Endothelial cell (in vitro differentiated cells): Measurements from ENCODE around the gene RASAL2. TPM values are rescaled to one million over a fixed set of nuclear protein-coding genes. Genes with fewer than 3 reads are reported as not detected.
A peak's percentile ranks its signal among the peaks of the same experiment; 100 is the strongest.

Experiments
- DNase-seq: peaks from one replicate; pipeline ENCODE4 v3.0.0; 2021; ENCODE audit warnings: low spot score
- H3K27ac Mint-ChIP-seq: one replicate; pipeline ENCODE4 v1.8.0; 2021; ENCODE audit warnings: mixed read lengths, inconsistent platforms; ENCODE audit not compliant: unreplicated experiment
- H3K27me3 Mint-ChIP-seq: one replicate; pipeline ENCODE4 v1.8.0; 2021; ENCODE audit warnings: mild to moderate bottlenecking, moderate library complexity, mixed read lengths, inconsistent platforms; ENCODE audit not compliant: unreplicated experiment
- H3K36me3 Mint-ChIP-seq: one replicate; pipeline ENCODE4 v1.8.0; 2021; ENCODE audit warnings: mild to moderate bottlenecking, low read depth, mixed read lengths, inconsistent platforms; ENCODE audit not compliant: unreplicated experiment
- H3K4me1 Mint-ChIP-seq: one replicate; pipeline ENCODE4 v1.8.0; 2021; ENCODE audit warnings: mild to moderate bottlenecking, mixed read lengths, inconsistent platforms; ENCODE audit not compliant: unreplicated experiment
- H3K4me3 Mint-ChIP-seq: one replicate; pipeline ENCODE4 v1.8.0; 2021; ENCODE audit warnings: mild to moderate bottlenecking, mixed read lengths, inconsistent platforms; ENCODE audit not compliant: unreplicated experiment
- H3K9me3 Mint-ChIP-seq: one replicate; pipeline ENCODE4 v1.8.0; 2021; ENCODE audit warnings: mixed read lengths, inconsistent platforms; ENCODE audit not compliant: unreplicated experiment
- total RNA-seq: library from RNA; stranded (reverse); fragmentation: NEBNext Ultra II Directional; extraction: Animal tissue kit (Norgen Biotek cat#: 25700); gene quantifications from one replicate; pipeline ENCODE4 v1.2.1, GENCODE V29; 2021; ENCODE audit not compliant: unreplicated experiment
- TF ChIP-seq, protein P1 (sequence below): fragments of 200-600 bp; sonication (generic); IDR thresholded peaks from one replicate; pipeline ENCODE4 v1.5.0; 2021; ENCODE audit warnings: antibody characterized with exemption; ENCODE audit not compliant: unreplicated experiment

The RASAL2 gene
- total RNA-seq, 1 donor from 2014 or later, result 82.1 TPM

DNA sequence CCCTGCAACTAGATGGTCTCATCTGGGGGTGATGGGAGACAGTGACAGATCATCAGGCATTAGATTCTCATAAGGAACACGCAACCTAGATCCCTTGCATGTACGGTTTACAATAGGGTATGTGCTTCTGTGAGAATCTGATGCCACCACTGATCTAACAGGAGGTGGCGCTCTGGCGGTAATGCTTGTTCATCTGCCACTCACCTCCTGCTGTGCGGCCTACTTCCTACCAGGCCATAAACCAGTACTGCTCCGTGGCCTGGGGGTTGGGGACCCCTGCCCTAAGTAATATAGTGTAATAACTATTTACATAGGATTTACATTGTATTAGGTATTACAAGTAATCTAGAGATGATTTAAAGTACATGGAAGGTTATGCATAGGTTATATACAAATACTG, 267.9 kb downstream of the RASAL2 start:
- Mint-ChIP-seq H3K27ac (no peak overlapping the region), H3K9me3 (no peaks in the 10 kb centered on the region), H3K36me3 (no peaks in the 10 kb centered on the region), H3K4me1 (peaks cover 13% of the 10 kb centered on the region), H3K4me3 (no peak overlapping the region), H3K27me3 (peaks cover under 1% of the 10 kb centered on the region)
- DNase-seq, result no peak
- TF ChIP-seq, protein P1, sequence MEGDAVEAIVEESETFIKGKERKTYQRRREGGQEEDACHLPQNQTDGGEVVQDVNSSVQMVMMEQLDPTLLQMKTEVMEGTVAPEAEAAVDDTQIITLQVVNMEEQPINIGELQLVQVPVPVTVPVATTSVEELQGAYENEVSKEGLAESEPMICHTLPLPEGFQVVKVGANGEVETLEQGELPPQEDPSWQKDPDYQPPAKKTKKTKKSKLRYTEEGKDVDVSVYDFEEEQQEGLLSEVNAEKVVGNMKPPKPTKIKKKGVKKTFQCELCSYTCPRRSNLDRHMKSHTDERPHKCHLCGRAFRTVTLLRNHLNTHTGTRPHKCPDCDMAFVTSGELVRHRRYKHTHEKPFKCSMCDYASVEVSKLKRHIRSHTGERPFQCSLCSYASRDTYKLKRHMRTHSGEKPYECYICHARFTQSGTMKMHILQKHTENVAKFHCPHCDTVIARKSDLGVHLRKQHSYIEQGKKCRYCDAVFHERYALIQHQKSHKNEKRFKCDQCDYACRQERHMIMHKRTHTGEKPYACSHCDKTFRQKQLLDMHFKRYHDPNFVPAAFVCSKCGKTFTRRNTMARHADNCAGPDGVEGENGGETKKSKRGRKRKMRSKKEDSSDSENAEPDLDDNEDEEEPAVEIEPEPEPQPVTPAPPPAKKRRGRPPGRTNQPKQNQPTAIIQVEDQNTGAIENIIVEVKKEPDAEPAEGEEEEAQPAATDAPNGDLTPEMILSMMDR, result no peak

DNA sequence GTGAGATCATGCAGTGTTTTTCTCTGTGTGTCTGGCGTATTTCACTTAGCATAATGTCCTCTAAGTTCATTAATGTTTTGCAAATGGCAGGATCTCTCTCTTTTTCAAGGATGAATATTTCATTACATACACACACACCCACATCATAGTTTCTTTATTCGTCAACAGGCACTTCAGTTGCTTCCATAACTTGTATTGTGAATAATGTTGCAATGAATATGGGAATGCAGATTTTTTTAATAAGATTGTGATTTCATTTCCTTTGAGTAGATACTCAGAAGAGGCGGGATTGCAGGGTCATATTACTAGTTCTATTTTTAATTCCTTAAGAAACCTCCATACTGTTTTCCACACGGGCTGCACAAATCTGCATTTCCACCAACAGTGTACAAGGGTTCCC, 268.8 kb downstream of the RASAL2 start:
- H3K27me3 Mint-ChIP-seq, result no peaks in the 10 kb centered on the region
- H3K4me1 Mint-ChIP-seq, result peaks cover 16% of the 10 kb centered on the region
- TF ChIP-seq, protein P1, result no peak
- no peaks in the 10 kb centered on the region for H3K36me3 Mint-ChIP-seq
- no peak overlapping the region for H3K4me3 Mint-ChIP-seq
- H3K27ac Mint-ChIP-seq, result peak overlapping the region; percentile 19
- no peaks in the 10 kb centered on the region for H3K9me3 Mint-ChIP-seq
- DNase-seq, result no peak

DNA sequence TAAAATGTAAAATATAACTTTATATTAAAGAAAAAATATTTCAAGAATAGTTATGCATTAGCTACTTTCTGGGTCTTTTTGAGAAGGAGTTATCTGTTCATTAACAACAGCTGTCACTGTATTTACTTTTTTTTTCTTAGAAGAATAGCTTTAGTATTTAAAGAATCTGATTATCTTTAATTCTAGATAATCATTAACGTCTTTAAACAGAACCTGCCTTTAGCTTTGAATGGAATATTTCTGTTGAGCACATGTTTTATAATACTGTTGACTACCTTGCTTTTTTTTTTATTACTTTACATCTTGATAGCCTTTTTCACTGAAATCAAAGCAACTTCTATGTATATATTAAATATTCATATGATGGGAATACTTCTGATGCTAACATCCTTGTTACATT, 270.9 kb downstream of the RASAL2 start:
- H3K36me3 Mint-ChIP-seq, result no peaks in the 10 kb centered on the region
- TF ChIP-seq, protein P1, result no peak
- H3K4me3 Mint-ChIP-seq, result no peak overlapping the region
- H3K27ac Mint-ChIP-seq, result no peak overlapping the region
- no peak for DNase-seq
- no peaks in the 10 kb centered on the region for H3K27me3 Mint-ChIP-seq
- H3K9me3 Mint-ChIP-seq, result no peaks in the 10 kb centered on the region
- H3K4me1 Mint-ChIP-seq, result peaks cover 22% of the 10 kb centered on the region

DNA sequence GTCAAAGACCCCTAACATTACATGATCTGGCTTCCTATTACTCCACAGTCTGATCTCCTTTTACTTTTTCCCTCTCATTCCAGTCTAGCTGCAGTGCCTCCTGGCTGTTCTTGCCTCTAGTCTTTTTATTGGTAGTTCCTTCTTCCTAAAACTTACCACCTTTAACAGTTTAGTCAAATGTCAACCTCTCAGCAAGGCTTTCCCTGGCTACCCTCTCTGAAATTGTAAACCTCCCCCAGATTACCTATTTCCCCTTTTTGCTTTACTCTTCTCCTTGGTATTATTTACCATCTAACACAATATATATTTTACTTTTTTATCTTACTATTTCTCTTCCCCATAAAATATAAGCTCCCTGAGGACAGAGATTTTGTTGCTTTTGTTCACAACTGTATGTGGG, 273.2 kb downstream of the RASAL2 start:
- TF ChIP-seq, protein P1, result no peak
- Mint-ChIP-seq H3K27ac (no peak overlapping the region), H3K4me1 (peaks cover 24% of the 10 kb centered on the region), H3K36me3 (no peaks in the 10 kb centered on the region), H3K4me3 (no peak overlapping the region), H3K9me3 (no peaks in the 10 kb centered on the region), H3K27me3 (no peaks in the 10 kb centered on the region)
- no peak for DNase-seq

DNA sequence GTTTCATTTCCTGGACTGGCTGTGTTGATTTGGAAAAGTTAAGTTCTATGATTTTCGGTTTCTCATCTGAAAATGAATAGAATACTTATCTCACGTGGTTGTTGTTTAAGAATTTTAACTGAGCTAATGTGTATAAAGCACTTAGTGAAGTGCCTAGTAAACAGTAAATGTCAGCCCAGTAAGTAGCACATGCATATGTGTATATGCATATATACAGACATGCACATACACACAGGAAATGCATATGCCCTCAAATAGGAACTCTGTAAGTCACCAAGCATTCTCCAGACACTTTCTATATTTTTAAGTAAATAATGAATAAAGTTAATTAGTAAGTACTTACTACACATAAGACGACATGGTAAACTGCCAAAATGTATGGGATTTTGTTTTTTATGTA, 274.3 kb downstream of the RASAL2 start:
- H3K4me3 Mint-ChIP-seq, result no peak overlapping the region
- H3K27ac Mint-ChIP-seq, result peak overlapping the region; percentile 24
- H3K4me1 Mint-ChIP-seq, result peaks cover 20% of the 10 kb centered on the region
- H3K9me3 Mint-ChIP-seq, result no peaks in the 10 kb centered on the region
- no peak for DNase-seq
- H3K36me3 Mint-ChIP-seq, result no peaks in the 10 kb centered on the region
- TF ChIP-seq, protein P1, result no peak
- H3K27me3 Mint-ChIP-seq, result peaks cover under 1% of the 10 kb centered on the region
